ENCODE measurements around the gene ADAM12. TPM values are rescaled to one million over a fixed set of nuclear protein-coding genes. Genes with fewer than 3 reads are reported as not detected.

The ADAM12 gene
- total RNA-seq, 1 donor from 2014 or later, result 18.4 TPM

DNA sequence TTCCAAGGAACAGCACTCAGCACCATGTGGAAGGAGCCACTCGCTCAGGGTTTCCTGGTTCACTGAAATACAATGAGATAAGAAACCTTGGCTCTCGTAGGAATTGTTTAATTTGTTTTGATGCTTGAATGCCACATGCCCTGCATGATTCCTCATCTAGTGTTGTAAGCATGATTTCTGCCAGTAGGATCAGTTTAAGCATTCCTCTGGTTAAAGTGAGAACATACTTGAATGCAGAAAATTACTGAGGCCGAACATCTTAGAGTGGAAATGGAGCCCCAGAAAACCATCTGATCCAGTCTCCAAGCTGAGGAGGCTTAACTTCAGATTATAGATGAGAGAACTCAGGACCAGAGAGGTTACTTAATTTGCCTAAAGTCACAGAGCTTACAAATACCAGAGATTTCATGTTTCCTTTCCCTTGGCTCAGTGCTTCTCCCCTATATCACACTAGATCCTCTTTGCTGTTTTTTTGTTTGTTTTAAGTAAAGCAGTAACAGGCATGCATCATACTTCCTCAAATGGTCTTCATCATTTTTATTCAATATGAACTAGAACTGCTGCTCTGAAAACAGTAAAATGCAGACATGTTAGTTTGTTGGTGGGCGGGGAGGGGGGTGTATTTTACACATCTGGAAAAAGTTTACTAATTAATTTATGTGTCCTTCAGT, 125.1 kb downstream of the ADAM12 start:
- H3K4me1 Mint-ChIP-seq (ENCODE audit: low read depth, unreplicated experiment), result no peaks in the 10 kb centered on the region
- H3K27ac Mint-ChIP-seq (ENCODE audit: unreplicated experiment), result no peak overlapping the region
- H3K27me3 Mint-ChIP-seq (ENCODE audit: unreplicated experiment), result peaks cover 4% of the 10 kb centered on the region
- H3K36me3 Mint-ChIP-seq (ENCODE audit: unreplicated experiment), result peaks cover 23% of the 10 kb centered on the region
- TF ChIP-seq, protein P1, sequence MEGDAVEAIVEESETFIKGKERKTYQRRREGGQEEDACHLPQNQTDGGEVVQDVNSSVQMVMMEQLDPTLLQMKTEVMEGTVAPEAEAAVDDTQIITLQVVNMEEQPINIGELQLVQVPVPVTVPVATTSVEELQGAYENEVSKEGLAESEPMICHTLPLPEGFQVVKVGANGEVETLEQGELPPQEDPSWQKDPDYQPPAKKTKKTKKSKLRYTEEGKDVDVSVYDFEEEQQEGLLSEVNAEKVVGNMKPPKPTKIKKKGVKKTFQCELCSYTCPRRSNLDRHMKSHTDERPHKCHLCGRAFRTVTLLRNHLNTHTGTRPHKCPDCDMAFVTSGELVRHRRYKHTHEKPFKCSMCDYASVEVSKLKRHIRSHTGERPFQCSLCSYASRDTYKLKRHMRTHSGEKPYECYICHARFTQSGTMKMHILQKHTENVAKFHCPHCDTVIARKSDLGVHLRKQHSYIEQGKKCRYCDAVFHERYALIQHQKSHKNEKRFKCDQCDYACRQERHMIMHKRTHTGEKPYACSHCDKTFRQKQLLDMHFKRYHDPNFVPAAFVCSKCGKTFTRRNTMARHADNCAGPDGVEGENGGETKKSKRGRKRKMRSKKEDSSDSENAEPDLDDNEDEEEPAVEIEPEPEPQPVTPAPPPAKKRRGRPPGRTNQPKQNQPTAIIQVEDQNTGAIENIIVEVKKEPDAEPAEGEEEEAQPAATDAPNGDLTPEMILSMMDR (IDR thresholded peaks at IDR 0.05; ENCODE audit: partially characterized antibody, unreplicated experiment), result no peak
- peaks cover 6% of the 10 kb centered on the region for H3K9me3 Mint-ChIP-seq (ENCODE audit: unreplicated experiment)
- no peak overlapping the region for H3K4me3 Mint-ChIP-seq (ENCODE audit: unreplicated experiment)
- no peak for DNase-seq

DNA sequence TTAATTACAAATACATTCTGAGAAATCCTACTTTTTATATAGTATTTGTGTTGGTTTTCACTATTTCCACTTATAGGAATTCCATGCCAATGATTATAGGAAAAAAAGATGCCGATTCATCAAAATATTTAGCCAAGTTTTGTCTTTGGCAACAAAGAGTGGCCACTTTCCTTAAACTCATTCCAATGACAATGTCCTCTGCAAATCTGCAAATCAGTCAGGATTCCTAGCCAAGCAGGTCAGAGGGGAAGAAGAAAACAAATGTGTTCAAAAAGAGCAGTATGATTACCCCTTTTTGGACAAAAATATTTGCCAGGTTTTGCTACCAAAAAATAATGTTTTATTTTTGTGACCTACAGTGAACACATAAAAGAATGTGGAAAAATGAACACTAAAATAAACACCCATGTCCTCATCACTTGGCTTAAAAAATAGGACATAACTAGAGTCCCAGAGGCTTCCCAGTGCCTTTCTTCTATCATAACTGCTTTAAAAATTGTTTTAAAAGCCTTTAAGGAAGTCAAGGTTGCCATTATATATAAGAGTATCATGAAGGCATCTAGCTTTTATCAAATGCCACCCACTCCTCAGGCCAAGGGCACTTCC, 125.9 kb downstream of the ADAM12 start:
- TF ChIP-seq, protein P1 (IDR thresholded peaks at IDR 0.05; ENCODE audit: partially characterized antibody, unreplicated experiment), result no peak
- no peak for DNase-seq
- Mint-ChIP-seq H3K9me3 (ENCODE audit: unreplicated experiment) (peaks cover 4% of the 10 kb centered on the region), H3K27me3 (ENCODE audit: unreplicated experiment) (peaks cover 4% of the 10 kb centered on the region), H3K27ac (ENCODE audit: unreplicated experiment) (no peak overlapping the region), H3K4me3 (ENCODE audit: unreplicated experiment) (no peak overlapping the region), H3K36me3 (ENCODE audit: unreplicated experiment) (peaks cover 20% of the 10 kb centered on the region), H3K4me1 (ENCODE audit: low read depth, unreplicated experiment) (no peaks in the 10 kb centered on the region)

DNA sequence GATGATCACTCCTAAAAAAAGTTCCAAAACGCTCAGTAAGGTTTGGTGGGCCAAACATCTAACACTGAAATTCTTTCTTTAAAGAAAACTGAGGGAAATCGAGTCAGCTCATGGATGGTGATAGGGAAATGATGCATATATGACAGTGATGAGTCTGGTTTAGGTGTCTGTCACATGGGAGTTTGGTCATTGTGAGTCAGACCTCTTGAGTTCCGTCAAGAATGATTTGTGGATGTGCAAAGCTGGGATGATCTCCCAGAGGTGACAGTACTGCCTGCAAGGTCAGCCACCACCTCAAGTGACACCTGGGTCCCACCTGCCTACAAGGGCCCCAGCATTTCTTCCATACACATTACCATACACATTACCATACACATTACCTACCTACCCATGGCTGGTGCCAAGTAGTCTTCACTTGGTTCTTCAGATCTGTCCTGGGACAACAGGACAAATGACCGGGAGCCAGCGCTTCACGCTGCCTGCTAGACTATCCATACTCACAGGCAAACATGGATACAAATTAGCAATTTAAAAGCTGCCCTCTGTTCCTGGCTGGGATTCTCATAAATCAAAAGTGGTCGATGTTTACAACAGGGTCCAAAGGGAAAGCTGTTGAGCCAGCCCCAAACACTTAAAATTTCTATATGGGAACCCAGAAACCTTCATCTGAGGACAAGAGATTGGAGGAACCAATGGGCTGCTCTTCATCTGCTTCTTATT, 128.4 kb downstream of the ADAM12 start:
- no peak overlapping the region for H3K27ac Mint-ChIP-seq (ENCODE audit: unreplicated experiment)
- peaks cover 6% of the 10 kb centered on the region for H3K27me3 Mint-ChIP-seq (ENCODE audit: unreplicated experiment)
- TF ChIP-seq, protein P1 (IDR thresholded peaks at IDR 0.05; ENCODE audit: partially characterized antibody, unreplicated experiment), result no peak
- no peaks in the 10 kb centered on the region for H3K4me1 Mint-ChIP-seq (ENCODE audit: low read depth, unreplicated experiment)
- peaks cover 2% of the 10 kb centered on the region for H3K9me3 Mint-ChIP-seq (ENCODE audit: unreplicated experiment)
- DNase-seq, result no peak
- H3K36me3 Mint-ChIP-seq (ENCODE audit: unreplicated experiment), result peaks cover under 1% of the 10 kb centered on the region
- H3K4me3 Mint-ChIP-seq (ENCODE audit: unreplicated experiment), result no peak overlapping the region

DNA sequence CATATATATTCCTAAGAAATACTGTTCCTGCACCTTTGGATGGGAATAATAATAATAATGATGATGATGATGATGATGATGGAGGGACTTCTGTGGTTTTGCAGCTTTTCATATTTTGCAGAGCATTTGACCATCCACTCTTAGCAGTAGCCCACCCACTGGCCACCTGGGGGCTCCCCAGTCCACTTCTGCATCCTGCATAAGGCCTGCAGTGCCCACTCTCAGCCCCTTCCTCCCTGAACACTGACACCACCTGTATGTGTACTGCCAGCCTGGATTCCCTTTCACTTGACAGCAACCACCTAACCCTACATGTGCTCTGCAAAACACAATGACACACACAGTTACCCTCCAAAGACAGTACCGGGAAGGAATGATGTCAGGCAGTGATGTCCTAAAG, 131.4 kb downstream of the ADAM12 start:
- peaks cover 11% of the 10 kb centered on the region for H3K36me3 Mint-ChIP-seq (ENCODE audit: unreplicated experiment)
- no peak overlapping the region for H3K4me3 Mint-ChIP-seq (ENCODE audit: unreplicated experiment)
- DNase-seq, result no peak
- TF ChIP-seq, protein P1 (IDR thresholded peaks at IDR 0.05; ENCODE audit: partially characterized antibody, unreplicated experiment), result no peak
- peaks cover 9% of the 10 kb centered on the region for H3K4me1 Mint-ChIP-seq (ENCODE audit: low read depth, unreplicated experiment)
- peaks cover 13% of the 10 kb centered on the region for H3K9me3 Mint-ChIP-seq (ENCODE audit: unreplicated experiment)
- peaks cover 10% of the 10 kb centered on the region for H3K27me3 Mint-ChIP-seq (ENCODE audit: unreplicated experiment)
- no peak overlapping the region for H3K27ac Mint-ChIP-seq (ENCODE audit: unreplicated experiment)

DNA sequence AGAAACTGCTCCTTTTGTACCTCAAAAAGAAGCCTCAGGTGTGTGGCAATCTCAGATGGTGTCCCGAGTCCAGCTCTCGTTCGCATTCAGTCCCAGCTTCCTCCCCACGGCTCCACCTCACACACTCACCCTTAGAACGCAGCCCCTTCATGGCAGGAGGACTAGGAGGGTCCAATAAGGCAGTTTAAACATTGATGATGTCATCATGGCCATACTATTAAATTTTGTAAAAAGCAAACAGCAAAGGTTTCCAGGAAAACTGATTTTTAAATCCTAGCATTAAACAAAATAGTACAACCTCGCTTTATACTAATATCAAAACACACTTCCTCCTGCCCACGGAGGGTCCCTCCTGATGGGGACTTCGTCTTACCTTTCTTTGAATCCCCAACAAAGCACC, 133.0 kb downstream of the ADAM12 start:
- DNase-seq, result no peak
- Mint-ChIP-seq H3K27ac (ENCODE audit: unreplicated experiment) (no peak overlapping the region), H3K4me3 (ENCODE audit: unreplicated experiment) (no peak overlapping the region), H3K27me3 (ENCODE audit: unreplicated experiment) (peaks cover 13% of the 10 kb centered on the region), H3K4me1 (ENCODE audit: low read depth, unreplicated experiment) (peaks cover 9% of the 10 kb centered on the region), H3K9me3 (ENCODE audit: unreplicated experiment) (peaks cover 16% of the 10 kb centered on the region), H3K36me3 (ENCODE audit: unreplicated experiment) (peaks cover 20% of the 10 kb centered on the region)
- TF ChIP-seq, protein P1 (IDR thresholded peaks at IDR 0.05; ENCODE audit: partially characterized antibody, unreplicated experiment), result no peak

Measured in glutamatergic neuron (in vitro differentiated cells).